ENCODE measurements around the gene XIRP2.

The XIRP2 gene, protein sequence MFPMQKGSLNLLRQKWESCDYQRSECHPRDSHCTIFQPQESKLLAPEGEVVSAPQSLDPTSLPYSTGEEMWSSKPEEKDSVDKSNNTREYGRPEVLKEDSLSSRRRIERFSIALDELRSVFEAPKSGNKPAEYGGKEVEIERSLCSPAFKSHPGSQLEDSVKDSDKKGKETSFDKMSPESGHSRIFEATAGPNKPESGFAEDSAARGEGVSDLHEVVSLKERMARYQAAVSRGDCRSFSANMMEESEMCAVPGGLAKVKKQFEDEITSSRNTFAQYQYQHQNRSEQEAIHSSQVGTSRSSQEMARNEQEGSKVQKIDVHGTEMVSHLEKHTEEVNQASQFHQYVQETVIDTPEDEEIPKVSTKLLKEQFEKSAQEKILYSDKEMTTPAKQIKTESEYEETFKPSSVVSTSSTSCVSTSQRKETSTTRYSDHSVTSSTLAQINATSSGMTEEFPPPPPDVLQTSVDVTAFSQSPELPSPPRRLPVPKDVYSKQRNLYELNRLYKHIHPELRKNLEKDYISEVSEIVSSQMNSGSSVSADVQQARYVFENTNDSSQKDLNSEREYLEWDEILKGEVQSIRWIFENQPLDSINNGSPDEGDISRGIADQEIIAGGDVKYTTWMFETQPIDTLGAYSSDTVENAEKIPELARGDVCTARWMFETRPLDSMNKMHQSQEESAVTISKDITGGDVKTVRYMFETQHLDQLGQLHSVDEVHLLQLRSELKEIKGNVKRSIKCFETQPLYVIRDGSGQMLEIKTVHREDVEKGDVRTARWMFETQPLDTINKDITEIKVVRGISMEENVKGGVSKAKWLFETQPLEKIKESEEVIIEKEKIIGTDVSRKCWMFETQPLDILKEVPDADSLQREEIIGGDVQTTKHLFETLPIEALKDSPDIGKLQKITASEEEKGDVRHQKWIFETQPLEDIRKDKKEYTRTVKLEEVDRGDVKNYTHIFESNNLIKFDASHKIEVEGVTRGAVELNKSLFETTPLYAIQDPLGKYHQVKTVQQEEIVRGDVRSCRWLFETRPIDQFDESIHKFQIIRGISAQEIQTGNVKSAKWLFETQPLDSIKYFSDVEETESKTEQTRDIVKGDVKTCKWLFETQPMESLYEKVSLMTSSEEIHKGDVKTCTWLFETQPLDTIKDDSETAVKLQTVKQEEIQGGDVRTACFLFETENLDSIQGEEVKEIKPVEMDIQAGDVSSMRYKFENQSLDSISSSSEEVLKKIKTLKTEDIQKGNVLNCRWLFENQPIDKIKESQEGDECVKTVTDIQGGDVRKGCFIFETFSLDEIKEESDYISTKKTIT (N-terminal part only)

DNA sequence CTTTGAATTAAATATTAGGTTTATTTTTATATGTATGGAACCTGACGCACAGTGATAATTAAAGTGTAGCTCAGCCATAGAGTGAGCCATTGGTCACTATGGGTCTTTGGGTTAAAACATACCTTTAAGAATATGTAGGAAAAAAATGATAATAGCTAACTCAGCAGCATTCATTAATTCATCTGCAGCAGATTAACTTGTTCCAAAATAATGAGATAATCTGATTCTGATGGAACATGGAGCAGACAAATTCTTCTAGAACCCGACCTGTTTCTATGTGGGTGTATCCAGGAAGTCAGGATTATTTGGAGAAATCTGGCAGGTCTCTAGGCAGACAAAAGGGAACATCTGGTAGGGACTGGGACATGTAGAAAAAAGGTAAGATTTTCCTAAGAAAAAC, at the start of gene XIRP2:
Gene XIRP2 (plus strand): TSS at position 301 of the 400 bp plus-strand sequence. CDS start 15,003 bp downstream, outside the sequence.
- DNase-seq = no peak

DNA sequence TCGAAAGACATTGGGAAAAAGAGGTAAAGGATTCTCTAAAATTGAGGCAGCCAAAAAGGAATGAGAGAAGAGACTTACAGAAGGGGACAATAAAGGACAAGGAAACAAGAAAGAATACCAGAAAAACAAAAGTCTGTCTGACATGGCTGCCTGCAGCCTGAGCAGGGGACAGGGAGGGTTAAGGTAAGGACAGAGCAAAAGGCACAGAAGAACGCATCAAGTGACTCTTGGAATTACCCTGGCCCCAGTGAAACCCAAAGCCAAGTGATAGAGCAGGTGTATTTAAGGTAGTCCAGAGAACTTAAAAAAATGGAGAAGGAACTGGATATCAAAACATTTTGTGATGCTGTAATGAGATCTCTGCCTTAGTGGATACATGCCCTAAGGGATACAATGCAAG, 47.1 kb upstream of the XIRP2 start:
- no peak for DNase-seq

DNA sequence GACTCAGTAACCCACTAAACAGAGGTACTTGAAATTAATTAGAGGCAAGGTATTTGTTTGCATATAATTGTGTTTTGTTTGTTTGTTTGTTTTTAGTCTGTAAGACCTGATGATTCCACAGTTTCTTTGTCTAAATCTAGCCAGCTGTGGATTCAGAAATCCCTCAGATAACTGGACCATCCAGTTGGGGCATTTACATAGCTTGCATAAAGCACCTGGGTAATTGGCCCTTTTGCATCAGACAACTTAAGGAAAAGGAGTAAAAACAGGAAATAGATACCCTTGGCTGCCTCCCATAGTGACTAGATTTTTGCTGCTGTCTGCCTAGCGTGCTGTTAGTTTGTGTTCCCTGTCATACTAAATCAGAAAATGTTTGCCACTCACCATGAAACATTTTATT, 46.6 kb upstream of the XIRP2 start:
- DNase-seq = no peak

DNA sequence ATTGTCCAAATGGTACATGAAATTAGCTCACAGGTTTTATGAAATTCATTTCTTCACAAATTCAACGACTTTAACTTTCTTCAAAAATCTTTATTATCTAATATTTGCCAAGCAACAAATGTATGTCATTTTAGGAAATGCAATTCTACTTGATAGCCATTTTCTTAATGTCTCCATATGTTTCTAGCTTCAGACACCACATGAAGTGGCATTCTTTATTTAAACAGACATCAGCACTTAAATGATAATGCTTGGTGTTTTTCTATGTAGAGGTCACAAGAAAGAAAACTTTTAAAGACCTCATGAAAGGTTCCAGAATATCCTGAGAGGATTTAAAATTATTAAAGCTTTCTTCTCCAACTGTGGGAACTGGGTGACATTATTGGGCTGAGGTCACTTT, 44.2 kb upstream of the XIRP2 start:
- DNase-seq = no peak

DNA sequence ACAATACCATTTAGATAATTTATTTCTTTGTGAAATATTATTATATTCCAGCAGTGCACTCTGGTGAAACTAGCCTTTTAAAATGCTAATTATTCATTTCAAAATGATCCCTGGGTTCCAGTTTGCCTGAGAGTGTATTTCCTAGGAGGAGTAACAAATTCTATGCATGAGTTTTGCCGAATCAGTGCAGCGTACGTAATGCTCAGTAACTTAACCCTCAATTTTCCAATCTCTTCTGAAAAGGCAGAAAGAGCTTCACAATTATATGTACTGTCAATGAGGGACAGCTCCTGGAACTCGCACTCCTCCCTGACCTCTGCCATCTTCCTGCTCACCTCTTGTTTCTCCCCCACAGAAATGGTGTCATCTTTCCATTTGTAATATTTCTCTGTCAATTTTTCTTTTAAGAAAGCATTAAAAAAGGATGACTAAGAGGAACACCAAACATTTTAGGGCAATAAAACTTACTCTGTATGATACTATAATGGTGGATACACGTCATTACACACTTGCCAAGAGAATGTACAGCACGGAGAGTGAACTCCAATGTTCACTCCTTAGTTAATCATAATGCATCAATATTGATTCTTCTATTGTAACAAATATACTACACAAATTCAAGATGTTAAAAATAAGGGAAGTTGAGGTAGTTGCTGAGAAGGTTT, 25.7 kb upstream of the XIRP2 start:
- DNase-seq = no peak

DNA sequence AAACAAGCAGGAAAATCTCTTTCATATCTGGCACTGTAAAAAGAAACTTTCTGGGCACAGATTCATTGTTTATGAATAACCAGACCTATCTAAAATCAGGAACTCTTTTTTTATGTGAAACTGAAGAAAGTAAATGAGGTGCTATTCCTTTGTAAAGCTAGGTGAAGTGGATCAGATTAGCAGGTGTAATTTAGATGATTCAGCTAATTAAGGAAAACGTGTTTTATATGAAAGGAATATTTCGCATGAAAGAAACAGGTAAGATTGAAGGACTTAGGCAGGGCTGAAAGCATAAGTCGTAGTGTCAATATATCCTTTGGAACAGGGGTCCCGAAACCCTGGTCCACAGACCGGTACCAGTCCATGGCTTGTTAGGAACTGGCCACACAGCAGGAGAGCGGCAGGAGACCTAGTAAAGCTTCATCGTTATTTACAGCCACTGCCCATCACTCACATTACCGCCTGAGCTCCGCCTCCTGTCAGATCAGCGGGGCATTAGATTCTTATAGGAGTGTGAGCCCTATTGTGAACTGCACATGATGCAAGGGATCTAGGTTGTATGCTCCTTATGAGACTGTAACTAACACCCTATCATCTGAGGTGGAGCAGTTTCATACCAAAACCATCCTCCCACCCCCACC, 20.3 kb upstream of the XIRP2 start:
- DNase-seq = no peak

DNA sequence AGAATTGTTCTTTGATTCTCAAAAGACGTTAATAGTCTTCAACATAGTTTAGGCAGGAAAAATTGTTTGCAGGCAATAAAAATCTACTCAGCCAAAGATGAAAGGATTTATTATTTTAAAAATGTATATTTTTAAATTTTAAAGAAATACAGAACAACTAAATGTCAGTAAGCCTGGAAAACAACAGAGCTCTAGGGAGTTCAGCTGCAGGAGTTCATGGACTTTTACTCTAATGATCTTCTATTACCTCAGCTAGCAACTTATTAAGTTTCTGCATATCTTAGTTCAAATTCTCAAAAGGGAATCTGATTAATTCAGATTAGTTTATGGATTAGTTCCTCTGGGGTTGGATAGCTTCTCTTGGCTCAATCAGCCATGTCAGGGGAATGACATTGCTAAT, 17.9 kb upstream of the XIRP2 start:
- DNase-seq = no peak

DNA sequence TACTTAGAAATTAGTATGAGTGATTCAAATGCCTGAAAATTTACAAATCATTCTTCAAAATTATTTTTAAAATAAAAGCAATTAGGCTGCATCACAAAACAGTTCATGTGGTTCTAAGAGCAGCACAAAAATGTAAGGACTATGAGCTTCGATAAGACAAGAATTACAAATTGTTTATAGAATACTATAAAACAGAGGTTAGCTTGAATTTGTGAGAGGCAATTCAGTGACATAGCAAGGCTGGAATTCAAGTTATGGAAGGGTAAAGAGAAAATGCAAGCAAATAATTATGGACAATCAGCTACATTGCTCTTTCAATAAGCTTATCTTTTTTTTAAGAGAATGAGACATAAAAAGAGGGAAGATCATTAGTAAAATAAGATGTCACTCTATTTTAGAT, 7.1 kb upstream of the XIRP2 start:
- DNase-seq = no peak

DNA sequence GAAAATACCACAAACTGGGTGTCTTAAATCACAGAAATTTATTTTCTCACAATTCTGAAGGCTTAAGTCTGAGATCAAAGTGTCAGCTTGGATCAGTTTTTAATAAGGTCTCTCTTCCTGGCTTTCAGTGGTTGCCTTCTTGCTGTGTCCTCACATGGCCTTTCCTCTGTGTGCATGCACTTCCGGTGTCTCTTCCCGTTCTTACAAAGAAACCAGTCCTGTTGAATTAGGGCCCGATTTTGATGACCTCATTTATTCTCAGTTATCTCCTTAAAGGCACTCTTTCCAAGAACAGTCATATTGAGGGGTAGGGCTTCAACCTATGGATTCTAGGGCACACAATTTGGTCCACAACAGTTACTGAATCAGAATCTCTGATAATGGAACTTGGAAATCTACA, 5.4 kb upstream of the XIRP2 start:
- DNase-seq = no peak

DNA sequence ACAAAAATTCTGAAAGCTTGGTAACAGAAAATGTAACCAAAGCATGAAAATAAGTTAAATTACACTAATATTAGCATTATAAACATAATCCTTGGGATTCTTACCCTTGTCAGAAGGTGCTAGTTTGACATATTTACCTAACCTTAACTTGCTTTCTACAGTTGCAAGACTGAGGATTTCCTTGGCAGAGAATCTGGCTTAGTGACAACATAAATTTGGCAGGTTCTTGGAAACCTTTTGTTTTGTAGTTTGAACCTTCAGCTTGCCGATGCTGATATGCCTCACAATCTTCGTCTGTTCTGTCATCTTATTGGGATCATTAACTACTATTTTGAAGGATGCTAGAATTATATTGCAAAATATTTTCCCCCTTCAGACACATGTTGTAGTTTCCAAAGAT, 3.4 kb downstream of the XIRP2 start:
- no peak for DNase-seq

DNA sequence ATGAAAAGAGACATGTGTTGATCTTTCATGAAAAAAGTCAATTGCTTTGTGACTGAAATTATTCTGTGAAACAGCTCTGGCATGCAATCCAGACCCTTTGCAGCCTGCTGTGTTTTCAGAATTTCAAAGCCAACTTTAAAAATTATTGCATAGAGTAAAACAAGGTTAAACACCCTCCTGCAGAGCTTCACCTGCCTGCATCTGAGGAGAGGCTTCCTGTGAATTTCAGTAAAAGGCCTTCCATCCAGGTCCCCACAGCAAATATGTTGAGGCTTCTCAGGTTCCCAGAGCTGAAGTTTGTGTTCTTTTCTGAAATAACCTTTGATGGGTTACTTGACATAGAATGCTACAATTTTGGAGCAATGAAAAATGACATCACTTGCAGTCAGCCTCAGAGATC, 4.1 kb downstream of the XIRP2 start:
- peak; percentile 8 for DNase-seq

DNA sequence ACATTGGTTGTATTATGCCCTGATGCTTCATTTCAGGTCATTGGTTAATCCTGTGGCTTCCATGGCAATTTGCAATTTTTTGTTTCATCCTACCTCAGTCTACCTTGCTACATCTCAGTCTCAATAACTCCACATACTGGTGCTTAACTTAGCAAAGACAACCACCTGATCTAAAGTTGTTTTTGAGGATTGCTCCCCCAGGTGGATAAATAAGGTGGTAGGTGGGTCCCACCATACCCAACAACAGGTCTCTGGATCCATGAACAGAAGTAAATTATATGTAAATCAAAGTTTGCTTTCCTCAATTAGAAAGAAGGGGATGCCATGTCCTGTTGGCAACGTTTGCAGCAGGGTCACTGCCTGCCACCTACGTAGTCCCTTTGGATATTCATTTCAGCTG, 7.0 kb downstream of the XIRP2 start:
- DNase-seq = no peak

DNA sequence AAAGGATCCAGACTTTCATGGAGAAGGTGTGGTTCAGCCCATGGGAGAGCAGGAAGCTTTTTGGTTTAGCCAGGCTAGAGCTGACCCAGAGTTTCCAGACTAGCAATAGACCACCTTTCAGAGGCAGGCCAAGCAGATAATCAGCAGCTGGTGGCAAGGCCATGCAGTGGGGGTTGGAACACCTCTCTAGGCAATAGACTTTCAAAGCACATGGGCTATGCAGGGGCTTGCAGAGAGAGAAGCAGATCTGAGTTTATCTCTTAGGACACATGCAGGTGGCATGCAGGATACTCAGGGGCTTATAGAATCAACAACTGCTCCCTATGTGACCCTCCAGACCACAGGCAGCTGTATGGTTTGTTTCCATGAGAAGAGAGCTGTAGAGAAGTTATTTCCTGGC, 9.4 kb downstream of the XIRP2 start:
- DNase-seq = no peak

DNA sequence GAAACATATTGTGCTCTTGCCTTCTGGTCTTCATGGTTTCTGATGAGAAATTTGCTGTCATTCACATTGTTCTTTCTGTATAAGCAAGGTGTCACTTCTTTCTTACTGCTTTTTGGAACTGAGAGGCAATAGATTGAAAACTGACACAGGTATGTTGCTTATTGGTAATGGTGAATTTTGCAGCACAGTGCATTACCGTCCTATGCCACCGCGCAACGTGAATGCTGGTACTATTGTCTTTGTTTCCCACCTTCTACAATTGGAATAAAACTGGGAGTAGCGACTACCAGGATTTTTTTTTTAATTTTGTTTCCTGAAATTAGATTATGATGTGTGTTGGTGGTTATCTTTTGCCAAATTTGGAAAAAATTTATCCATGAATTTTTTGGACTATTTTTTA, 11.4 kb downstream of the XIRP2 start:
- DNase-seq = no peak

DNA sequence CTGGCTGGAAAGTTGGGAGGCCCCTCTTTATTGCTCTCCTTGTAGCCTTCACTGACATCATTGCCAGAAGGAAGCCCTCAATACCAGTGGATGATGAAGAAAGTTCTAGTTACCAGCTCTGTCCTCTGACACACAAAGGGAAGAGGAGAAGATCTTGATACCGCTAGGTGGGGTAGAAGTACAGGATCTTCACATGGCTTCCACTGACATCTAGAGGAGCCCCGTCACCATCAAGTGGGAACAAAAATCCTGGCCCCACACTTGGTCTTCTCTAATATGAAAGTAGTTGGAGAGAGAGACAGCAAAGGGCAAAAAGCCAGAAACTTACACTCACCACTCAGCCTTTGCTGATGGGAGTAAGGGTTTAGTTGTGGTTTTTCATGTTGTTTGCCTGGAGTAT, 12.4 kb downstream of the XIRP2 start:
- DNase-seq = no peak

DNA sequence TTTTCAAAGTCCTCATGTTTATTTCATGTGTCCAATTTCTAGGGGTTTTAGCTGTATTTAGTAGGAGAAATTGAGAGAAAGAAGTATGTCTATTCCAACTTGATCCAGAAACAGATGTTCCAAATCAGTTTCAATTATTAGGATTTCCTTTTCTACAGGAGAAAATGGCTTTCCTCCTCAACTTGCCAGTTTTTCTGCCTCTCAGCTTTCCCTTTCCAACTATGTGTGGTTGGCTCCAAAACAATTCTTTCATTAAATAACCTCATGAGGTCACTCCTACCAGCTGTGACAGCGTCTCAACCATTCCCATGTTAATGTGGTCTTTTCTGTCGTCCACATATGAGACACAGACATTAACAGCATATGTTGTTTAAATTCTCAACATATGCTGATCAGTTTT, 13.1 kb downstream of the XIRP2 start:
- no peak for DNase-seq

DNA sequence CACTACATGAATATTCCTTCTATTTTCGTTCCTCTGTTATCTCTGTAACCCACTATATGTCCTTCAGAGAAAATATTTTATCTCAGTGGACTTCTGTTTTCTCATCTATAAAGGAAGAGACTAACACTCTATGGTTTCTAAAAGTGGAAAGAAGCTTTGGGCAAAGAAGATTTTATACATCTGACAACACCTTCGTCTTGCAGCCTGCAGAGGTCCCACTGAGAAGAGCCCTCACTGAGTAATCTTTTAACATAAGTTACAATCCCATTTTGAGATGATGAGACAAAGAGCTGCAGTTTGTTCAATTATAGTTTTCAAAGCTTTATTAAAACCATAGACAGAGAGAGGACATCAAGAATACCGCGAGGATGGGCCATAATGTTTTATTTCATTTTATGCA, 28.7 kb downstream of the XIRP2 start:
- no peak for DNase-seq

DNA sequence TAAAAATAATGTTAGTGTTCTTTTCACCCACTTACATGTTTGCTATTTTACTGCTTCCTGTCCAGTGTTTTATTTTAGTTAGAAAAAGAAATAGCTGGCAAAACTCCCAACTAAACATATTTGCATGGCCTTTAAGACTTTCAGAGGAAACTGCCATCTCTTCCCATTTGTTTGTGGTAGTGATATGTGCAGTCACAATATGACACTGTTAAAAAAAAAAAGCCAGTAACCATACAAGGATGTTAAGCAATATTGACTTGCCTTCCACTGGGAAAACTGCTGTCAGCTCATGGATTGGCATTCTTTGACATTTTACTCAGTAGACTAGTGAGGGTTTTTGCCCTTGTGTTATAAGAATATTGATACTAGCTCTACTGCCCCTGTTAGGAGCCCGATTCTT, 29.1 kb downstream of the XIRP2 start:
- DNase-seq = no peak

DNA sequence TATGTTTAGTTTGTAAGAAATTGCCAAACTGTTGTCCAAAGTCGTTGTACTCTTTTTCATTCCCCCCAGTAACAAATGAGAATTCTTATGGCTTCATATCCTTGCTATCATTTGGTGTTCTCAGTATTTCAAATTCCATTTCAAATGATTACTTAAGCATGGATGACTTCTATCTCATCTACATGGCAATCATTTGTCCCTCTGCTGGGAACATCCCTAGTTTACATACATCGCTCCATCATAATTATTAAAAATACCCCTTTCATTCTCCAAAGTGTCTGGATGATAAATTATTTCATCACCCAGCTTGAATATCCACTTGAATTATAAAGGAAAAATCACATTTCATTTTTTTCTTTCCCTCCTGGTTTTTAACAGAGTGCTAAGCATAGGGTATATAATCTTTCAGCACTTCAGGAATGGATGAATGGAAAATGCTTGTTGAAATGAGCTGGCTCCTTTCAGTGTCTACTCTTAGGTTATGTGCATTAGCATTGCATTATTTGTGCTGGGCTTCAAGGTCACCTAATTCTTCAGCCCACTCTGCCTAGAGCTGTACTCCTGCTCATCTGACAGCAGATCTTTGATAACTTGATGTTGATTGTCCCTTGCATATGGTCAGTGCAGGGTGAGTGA, 33.1 kb downstream of the XIRP2 start:
- DNase-seq = no peak

DNA sequence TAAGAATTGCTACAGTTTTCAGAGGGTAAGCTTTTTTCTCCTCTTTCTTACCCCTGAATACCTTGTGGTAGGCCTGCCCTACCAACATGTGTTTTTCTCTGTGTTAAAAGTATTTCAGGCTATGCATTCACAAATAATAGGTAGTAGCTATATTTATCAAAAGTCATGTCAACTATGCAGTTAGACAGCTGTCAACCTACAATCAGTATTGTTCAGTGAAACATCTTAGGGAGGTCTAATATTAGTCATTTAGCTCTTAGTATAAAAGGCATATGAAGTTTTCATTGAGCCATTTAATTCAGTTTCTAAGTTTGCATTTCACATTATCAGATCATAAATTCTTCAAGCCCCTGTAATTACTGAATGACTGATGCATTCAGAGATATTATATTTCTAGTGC, 36.7 kb downstream of the XIRP2 start:
- DNase-seq = no peak

DNA sequence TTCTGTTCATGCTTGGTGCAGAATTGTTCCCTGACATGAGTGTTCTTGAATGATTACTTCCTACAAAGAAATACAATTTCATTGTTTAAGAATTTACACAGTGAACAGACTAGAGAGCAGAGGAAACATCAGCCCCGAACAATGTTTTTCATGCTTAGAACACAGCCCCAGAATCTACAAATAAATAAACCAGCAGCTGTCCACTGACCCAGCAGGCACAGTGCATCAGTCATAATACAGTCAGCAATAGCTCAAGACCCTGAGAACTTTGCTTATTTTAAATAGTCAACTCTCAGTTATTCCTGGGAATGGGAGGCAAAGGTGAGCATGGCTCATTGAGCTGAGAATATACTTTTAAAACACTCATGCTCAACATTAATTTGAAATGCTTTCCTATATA, 38.4 kb downstream of the XIRP2 start:
- DNase-seq = no peak

DNA sequence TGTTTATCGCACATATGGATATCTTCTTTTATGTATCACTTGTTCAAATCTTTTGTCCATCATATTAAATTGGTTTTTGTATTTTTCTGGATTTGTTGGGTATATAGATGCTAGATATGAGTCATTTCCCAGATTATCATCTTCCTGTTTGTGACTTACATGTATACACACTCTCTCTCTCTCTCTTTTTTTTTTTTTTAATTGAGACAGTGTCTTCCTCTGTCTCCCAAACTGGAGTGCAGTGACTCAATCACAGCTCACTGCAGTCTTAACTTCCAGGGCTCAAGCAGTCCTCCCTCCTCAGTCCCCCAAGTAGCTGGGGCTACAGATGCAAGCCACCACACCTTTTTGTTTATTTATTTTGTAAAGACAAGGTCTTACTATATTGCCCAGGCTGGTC, 43.8 kb downstream of the XIRP2 start:
- DNase-seq = no peak

All from NCI-H345 (cell line).